Neural progenitor cell (in vitro differentiated cells): ENCODE measurements around the gene B4GALT5. TPM values are rescaled to one million over a fixed set of nuclear protein-coding genes. Genes with fewer than 3 reads are reported as not detected.
"Not testable (repeated sequence)": the region's sequence is repeated elsewhere in the genome, so short reads cannot be mapped to it uniquely, and the experiment has no call there.

Experiments used
- DNase-seq: peaks from one replicate; pipeline ENCODE4 v3.0.0-alpha.2; 2016; ENCODE audit warnings: low spot score
- H2AFZ ChIP-seq: fragments of 200-600 bp; sonication (generic); replicated peaks from 2 replicates; pipeline ENCODE4 v1.6.1; 2016; ENCODE audit warnings: antibody characterized with exemption
- H3F3A ChIP-seq: fragments of 200-600 bp; sonication (generic); 2 replicates; pipeline ENCODE4 v1.6.1; 2016; ENCODE audit warnings: antibody characterized with exemption, low read depth
- H3K27ac ChIP-seq: fragments of 200-600 bp; sonication (generic); 2 replicates; pipeline ENCODE4 v1.5.1; 2016; ENCODE audit warnings: mild to moderate bottlenecking
- H3K27me3 ChIP-seq: fragments of 200-600 bp; sonication (generic); 2 replicates; pipeline ENCODE4 v1.6.1; 2016; ENCODE audit warnings: mild to moderate bottlenecking, moderate library complexity
- H3K36me3 ChIP-seq: fragments of 200-600 bp; sonication (generic); 2 replicates; pipeline ENCODE4 v1.5.1; 2016
- H3K4me1 ChIP-seq: fragments of 200-600 bp; sonication (generic); 2 replicates; pipeline ENCODE4 v1.6.1; 2016; ENCODE audit warnings: mixed run types
- H3K4me2 ChIP-seq: fragments of 200-600 bp; sonication (generic); 2 replicates; pipeline ENCODE4 v1.6.1; 2016
- H3K4me3 ChIP-seq: fragments of 200-600 bp; sonication (generic); 2 replicates; pipeline ENCODE4 v1.5.1; 2016
- H3K79me2 ChIP-seq: fragments of 200-600 bp; sonication (generic); 2 replicates; pipeline ENCODE4 v1.6.1; 2016; ENCODE audit warnings: low read depth
- H3K9ac ChIP-seq: fragments of 200-600 bp; sonication (generic); 2 replicates; pipeline ENCODE4 v1.6.1; 2016
- H3K9me3 ChIP-seq: fragments of 200-600 bp; sonication (generic); 2 replicates; pipeline ENCODE4 v1.5.1; 2016; ENCODE audit warnings: low read depth
- H4K20me1 ChIP-seq: fragments of 200-600 bp; sonication (generic); 2 replicates; pipeline ENCODE4 v1.6.1; 2016; ENCODE audit warnings: low read depth
- H3K27ac Mint-ChIP-seq: 3 replicates; pipeline ENCODE4 v1.8.0; 2021; ENCODE audit warnings: mixed read lengths
- H3K27me3 Mint-ChIP-seq: 2 replicates; pipeline ENCODE4 v1.8.0; 2022; ENCODE audit warnings: low read depth, mild to moderate bottlenecking, inconsistent platforms, moderate library complexity, mixed read lengths; ENCODE audit not compliant: insufficient read depth
- H3K36me3 Mint-ChIP-seq: 3 replicates; pipeline ENCODE4 v1.8.0; 2021; ENCODE audit warnings: mixed read lengths
- H3K4me1 Mint-ChIP-seq: 3 replicates; pipeline ENCODE4 v1.8.0; 2021; ENCODE audit warnings: mixed read lengths
- H3K4me3 Mint-ChIP-seq: 3 replicates; pipeline ENCODE4 v1.8.0; 2021; ENCODE audit warnings: mild to moderate bottlenecking, moderate library complexity, mixed read lengths
- H3K9me3 Mint-ChIP-seq: 3 replicates; pipeline ENCODE4 v1.8.0; 2020; ENCODE audit warnings: mixed read lengths
- EZH2 ChIP-seq: fragments of 200-600 bp; sonication (generic); IDR thresholded peaks from 2 replicates; pipeline ENCODE4 v1.6.1; 2017; ENCODE audit warnings: antibody characterized with exemption, mild to moderate bottlenecking, moderate library complexity
- EZH2phosphoT487 ChIP-seq: fragments of 200-600 bp; sonication (generic); IDR thresholded peaks from 2 replicates; pipeline ENCODE4 v1.6.1; 2017; ENCODE audit warnings: antibody characterized with exemption
- total RNA-seq: library from RNA; depleted of rRNA; stranded (reverse); fragments of >200 nt; gene quantifications from 2 replicates; pipeline ENCODE4 v1.2.3, GENCODE V29; 2015; ENCODE audit warnings: low replicate concordance
- TF ChIP-seq, protein P1 (sequence below): fragments of 200-600 bp; sonication (generic); IDR thresholded peaks from 2 replicates; pipeline ENCODE4 v1.5.1; 2017; ENCODE audit warnings: antibody characterized with exemption, mild to moderate bottlenecking

B4GALT5 gene
- total RNA-seq, 1 donor from 2014 or later = 60.1 TPM

DNA sequence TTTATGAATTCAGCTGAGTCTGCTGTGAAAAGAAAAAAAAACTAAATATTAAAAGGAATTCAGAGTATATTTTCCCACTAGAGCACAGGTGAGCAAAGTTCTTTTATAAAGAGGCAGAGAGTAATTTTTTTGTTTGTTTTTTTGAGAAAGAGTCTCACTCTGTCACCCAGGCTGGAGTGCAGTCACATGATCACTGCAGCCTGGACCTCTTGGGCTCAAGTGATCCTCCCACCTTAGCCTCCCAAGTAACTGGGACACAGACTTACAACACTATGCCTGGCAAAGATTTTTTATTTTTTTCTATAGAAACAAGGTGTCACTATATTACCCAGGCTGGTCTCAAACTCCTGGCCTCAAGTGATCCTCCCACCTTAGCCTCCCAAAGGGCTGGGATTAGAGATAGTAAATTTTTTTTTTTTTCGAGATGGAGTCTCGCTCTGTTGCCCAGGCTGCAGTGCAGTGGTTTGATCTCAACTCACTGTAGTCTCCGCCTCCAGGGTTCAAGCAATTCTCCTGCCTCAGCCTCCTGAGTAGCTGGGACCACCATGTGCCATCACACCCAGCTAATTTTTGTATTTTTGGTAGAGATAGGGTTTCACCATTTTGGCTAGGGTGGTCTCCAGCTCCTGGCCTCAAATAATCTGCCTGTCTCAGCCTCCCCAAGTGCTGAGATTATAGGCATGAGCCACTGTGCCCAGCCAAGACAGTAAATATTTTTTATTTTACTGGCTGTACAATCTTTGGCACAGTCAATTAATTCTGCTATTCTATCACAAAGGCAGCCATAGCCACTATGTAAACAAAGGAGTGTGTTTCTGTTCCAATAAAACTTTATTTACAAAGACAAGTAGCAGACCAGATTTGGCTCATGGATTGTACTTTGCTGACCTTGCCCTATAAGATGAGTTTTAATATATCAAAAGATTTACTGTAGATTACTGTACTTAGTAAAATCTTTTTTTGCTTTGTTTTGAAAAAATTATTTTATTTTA lies 14.5 kb upstream of the B4GALT5 start:
- Histone ChIP-seq H3K4me3 (no peak overlapping the region), H3K79me2 (no peaks in the 10 kb centered on the region), H3F3A (peaks cover 5% of the 10 kb centered on the region), H3K27ac (no peak overlapping the region), H3K27me3 (no peaks in the 10 kb centered on the region), H3K36me3 (no peaks in the 10 kb centered on the region), H3K9me3 (no peaks in the 10 kb centered on the region), H4K20me1 (no peaks in the 10 kb centered on the region), H2AFZ (no peak overlapping the region), H3K4me2 (no peak overlapping the region), H3K4me1 (peaks cover 4% of the 10 kb centered on the region), H3K9ac (no peak overlapping the region)
- TF ChIP-seq EZH2 (no peak), EZH2phosphoT487 (no peak)
- TF ChIP-seq, protein P1, sequence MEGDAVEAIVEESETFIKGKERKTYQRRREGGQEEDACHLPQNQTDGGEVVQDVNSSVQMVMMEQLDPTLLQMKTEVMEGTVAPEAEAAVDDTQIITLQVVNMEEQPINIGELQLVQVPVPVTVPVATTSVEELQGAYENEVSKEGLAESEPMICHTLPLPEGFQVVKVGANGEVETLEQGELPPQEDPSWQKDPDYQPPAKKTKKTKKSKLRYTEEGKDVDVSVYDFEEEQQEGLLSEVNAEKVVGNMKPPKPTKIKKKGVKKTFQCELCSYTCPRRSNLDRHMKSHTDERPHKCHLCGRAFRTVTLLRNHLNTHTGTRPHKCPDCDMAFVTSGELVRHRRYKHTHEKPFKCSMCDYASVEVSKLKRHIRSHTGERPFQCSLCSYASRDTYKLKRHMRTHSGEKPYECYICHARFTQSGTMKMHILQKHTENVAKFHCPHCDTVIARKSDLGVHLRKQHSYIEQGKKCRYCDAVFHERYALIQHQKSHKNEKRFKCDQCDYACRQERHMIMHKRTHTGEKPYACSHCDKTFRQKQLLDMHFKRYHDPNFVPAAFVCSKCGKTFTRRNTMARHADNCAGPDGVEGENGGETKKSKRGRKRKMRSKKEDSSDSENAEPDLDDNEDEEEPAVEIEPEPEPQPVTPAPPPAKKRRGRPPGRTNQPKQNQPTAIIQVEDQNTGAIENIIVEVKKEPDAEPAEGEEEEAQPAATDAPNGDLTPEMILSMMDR = no peak
- H3K27ac Mint-ChIP-seq = no peak overlapping the region
- H3K36me3 Mint-ChIP-seq = no peaks in the 10 kb centered on the region
- no peak for DNase-seq
- H3K27me3 Mint-ChIP-seq = no peaks in the 10 kb centered on the region
- peaks cover 3% of the 10 kb centered on the region for H3K9me3 Mint-ChIP-seq
- H3K4me3 Mint-ChIP-seq = no peak overlapping the region
- H3K4me1 Mint-ChIP-seq = peaks cover 12% of the 10 kb centered on the region

DNA sequence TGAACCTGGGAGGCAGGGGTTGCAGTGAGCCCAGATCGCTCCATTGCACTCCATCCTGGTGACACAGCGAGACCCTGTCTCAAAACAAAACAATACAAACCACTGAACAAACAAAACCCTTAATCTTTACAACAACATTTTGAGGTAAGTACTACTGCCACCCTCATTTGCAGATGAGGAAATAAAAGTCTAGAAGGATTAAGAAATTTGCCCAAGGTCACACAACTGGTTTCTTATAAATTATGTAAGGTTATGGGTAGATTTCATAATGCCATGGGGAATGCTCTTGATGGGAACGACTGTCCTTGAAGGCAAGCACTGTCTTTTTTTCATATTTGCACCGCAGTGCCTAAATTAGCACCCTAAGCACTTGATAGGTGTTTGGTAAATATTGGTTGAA lies 13.8 kb upstream of the B4GALT5 start:
- Mint-ChIP-seq H3K9me3 (peaks cover 3% of the 10 kb centered on the region), H3K27me3 (no peaks in the 10 kb centered on the region), H3K27ac (no peak overlapping the region), H3K36me3 (no peaks in the 10 kb centered on the region), H3K4me1 (peaks cover 11% of the 10 kb centered on the region), H3K4me3 (no peak overlapping the region)
- Histone ChIP-seq H3F3A (no peaks in the 10 kb centered on the region), H3K4me2 (no peak overlapping the region), H3K4me1 (no peaks in the 10 kb centered on the region), H3K9me3 (no peaks in the 10 kb centered on the region), H3K4me3 (no peak overlapping the region), H3K27me3 (no peaks in the 10 kb centered on the region), H3K79me2 (no peaks in the 10 kb centered on the region), H2AFZ (no peak overlapping the region), H4K20me1 (no peaks in the 10 kb centered on the region), H3K36me3 (no peaks in the 10 kb centered on the region), H3K27ac (no peak overlapping the region), H3K9ac (no peak overlapping the region)
- no peak for DNase-seq
- TF ChIP-seq, protein P1 = no peak
- TF ChIP-seq EZH2phosphoT487 (no peak), EZH2 (no peak)

DNA sequence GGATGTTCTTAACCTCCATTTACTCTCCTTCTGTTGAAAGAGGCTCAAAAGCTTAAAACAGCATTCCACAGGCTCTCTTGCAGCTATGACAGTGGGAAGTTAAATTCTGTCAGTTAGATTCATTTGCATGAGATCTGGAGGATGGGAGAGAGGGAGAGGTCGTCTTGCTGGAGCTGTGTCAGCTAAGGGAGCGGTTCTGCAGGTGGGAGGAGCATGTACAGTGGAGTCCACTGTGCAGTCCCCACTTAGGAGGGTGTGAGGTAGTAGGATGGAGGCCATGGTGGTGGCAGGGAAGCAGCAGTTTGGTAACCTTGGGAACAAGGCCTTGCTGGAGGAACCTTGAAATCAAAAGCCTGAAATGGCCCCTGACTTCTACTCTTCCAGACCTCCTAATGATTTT lies 12.0 kb upstream of the B4GALT5 start:
- Histone ChIP-seq H3K27me3 (no peaks in the 10 kb centered on the region), H3K36me3 (no peaks in the 10 kb centered on the region), H3K4me2 (no peak overlapping the region), H3K4me1 (no peaks in the 10 kb centered on the region), H3F3A (no peaks in the 10 kb centered on the region), H3K9ac (no peak overlapping the region), H4K20me1 (no peaks in the 10 kb centered on the region), H3K4me3 (no peak overlapping the region), H3K9me3 (no peaks in the 10 kb centered on the region), H3K27ac (no peak overlapping the region), H3K79me2 (no peaks in the 10 kb centered on the region), H2AFZ (no peak overlapping the region)
- Mint-ChIP-seq H3K27ac (no peak overlapping the region), H3K4me3 (no peak overlapping the region), H3K27me3 (no peaks in the 10 kb centered on the region), H3K4me1 (peaks cover 11% of the 10 kb centered on the region), H3K9me3 (peaks cover 3% of the 10 kb centered on the region), H3K36me3 (no peaks in the 10 kb centered on the region)
- DNase-seq = no peak
- TF ChIP-seq, protein P1 = no peak
- TF ChIP-seq EZH2phosphoT487 (no peak), EZH2 (no peak)

DNA sequence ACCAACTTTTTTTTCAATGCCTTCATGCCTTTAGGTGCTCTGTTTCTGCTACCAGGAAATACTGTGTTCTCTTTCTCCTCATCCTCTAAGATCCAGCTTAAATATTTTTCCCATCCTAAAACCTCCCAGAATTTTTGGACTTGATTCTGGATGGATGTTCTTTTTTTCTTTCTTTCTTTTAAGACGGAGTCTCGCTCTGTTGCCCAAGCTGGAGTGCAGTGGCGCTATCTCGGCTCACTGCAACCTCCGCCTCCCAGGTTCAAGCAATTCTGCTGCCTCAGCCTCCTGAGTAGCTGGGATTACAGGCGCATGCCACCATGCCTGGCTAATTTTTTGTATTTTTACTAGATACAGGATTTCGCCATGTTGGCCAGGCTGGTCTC lies 11.5 kb upstream of the B4GALT5 start:
- not testable (repeated sequence) for H4K20me1 ChIP-seq, H3K36me3 ChIP-seq, H3K79me2 ChIP-seq, H3F3A ChIP-seq, H3K4me3 Mint-ChIP-seq, H3K4me3 ChIP-seq, H2AFZ ChIP-seq, H3K4me2 ChIP-seq, H3K36me3 Mint-ChIP-seq, H3K9ac ChIP-seq, H3K4me1 ChIP-seq, H3K9me3 Mint-ChIP-seq, H3K9me3 ChIP-seq, H3K27ac ChIP-seq, H3K27me3 ChIP-seq, H3K27me3 Mint-ChIP-seq, DNase-seq
- Mint-ChIP-seq H3K27ac (peak overlapping the region; percentile 69), H3K4me1 (peaks cover 11% of the 10 kb centered on the region)
